ENCODE measurements around the gene SMCO2. TPM values are rescaled to one million over a fixed set of nuclear protein-coding genes. Genes with fewer than 3 reads are reported as not detected.
A peak's percentile ranks its signal among the peaks of the same experiment; 100 is the strongest.

Gene SMCO2
- total and polyA plus RNA-seq, 2 experiments from 2014 or later: not detected

GRCh38 chr12:27508736-27509431, 62.3 kb downstream of the SMCO2 start:
- H3K9me3 ChIP-seq (ENCODE audit: low read depth): no peaks in the 10 kb centered on the region
- H3K27ac ChIP-seq: no peak overlapping the region
- H2AFZ ChIP-seq: no peak overlapping the region
- 74% methylated on average over 5 of the region's 5 CpGs for WGBS (ENCODE audit: low lambda C conversion rate, missing lambda C conversion rate)
- no peaks in the 10 kb centered on the region for H3K79me2 ChIP-seq
- H3K4me1 ChIP-seq (ENCODE audit: insufficient read depth): peaks cover 7% of the 10 kb centered on the region
- no peak overlapping the region for H3K4me2 ChIP-seq
- H3K9me2 ChIP-seq (replicated peaks; ENCODE audit: insufficient read depth): no peaks in the 10 kb centered on the region
- no peaks in the 10 kb centered on the region for H4K20me1 ChIP-seq (ENCODE audit: insufficient read depth, poor library complexity, severe bottlenecking)
- no peak for DNase-seq (ENCODE audit: low spot score)
- H3K27me3 ChIP-seq: no peaks in the 10 kb centered on the region
- TF ChIP-seq EZH2 (IDR thresholded peaks at IDR 0.05; ENCODE audit: borderline replicate concordance) (no peak), CTCF (IDR thresholded peaks at IDR 0.05; ENCODE audit: poor library complexity) (no peak), EZH2phosphoT487 (IDR thresholded peaks at IDR 0.05; ENCODE audit: low read depth, severe bottlenecking, unreplicated experiment) (no peak)
- H3K4me3 ChIP-seq: no peak overlapping the region
- no peaks in the 10 kb centered on the region for H3K36me3 ChIP-seq (replicated peaks; ENCODE audit: insufficient read depth, low read depth)

GRCh38 chr12:27511031-27511722, 64.6 kb downstream of the SMCO2 start:
- Histone ChIP-seq H3K4me1 (ENCODE audit: insufficient read depth) (peaks cover 7% of the 10 kb centered on the region), H2AFZ (no peak overlapping the region), H4K20me1 (ENCODE audit: insufficient read depth, poor library complexity, severe bottlenecking) (no peaks in the 10 kb centered on the region), H3K4me2 (no peak overlapping the region), H3K27ac (peak overlapping the region; percentile 41), H3K4me3 (no peak overlapping the region), H3K9me3 (ENCODE audit: low read depth) (no peaks in the 10 kb centered on the region), H3K9me2 (replicated peaks; ENCODE audit: insufficient read depth) (no peaks in the 10 kb centered on the region), H3K79me2 (no peaks in the 10 kb centered on the region), H3K27me3 (no peaks in the 10 kb centered on the region), H3K36me3 (replicated peaks; ENCODE audit: insufficient read depth, low read depth) (no peaks in the 10 kb centered on the region)
- no peak for TF ChIP-seq CTCF (IDR thresholded peaks at IDR 0.05; ENCODE audit: poor library complexity)
- TF ChIP-seq EZH2 (IDR thresholded peaks at IDR 0.05; ENCODE audit: borderline replicate concordance): no peak
- no peak for TF ChIP-seq EZH2phosphoT487 (IDR thresholded peaks at IDR 0.05; ENCODE audit: low read depth, severe bottlenecking, unreplicated experiment)
- WGBS (ENCODE audit: low lambda C conversion rate, missing lambda C conversion rate): 74% methylated on average over 6 of the region's 6 CpGs
- DNase-seq (ENCODE audit: low spot score): peak; percentile 14

- Histone ChIP-seq H3K79me2 (no peaks in the 10 kb centered on the region), H3K9me2 (replicated peaks; ENCODE audit: insufficient read depth) (no peaks in the 10 kb centered on the region), H3K4me2 (no peak overlapping the region), H3K4me3 (no peak overlapping the region), H2AFZ (no peak overlapping the region), H4K20me1 (ENCODE audit: insufficient read depth, poor library complexity, severe bottlenecking) (no peaks in the 10 kb centered on the region), H3K27ac (peak overlapping the region; percentile 41), H3K36me3 (replicated peaks; ENCODE audit: insufficient read depth, low read depth) (no peaks in the 10 kb centered on the region), H3K9me3 (ENCODE audit: low read depth) (no peaks in the 10 kb centered on the region), H3K27me3 (no peaks in the 10 kb centered on the region), H3K4me1 (ENCODE audit: insufficient read depth) (peaks cover 7% of the 10 kb centered on the region)
- peak; percentile 13 for DNase-seq (ENCODE audit: low spot score)
- TF ChIP-seq EZH2phosphoT487 (IDR thresholded peaks at IDR 0.05; ENCODE audit: low read depth, severe bottlenecking, unreplicated experiment) (no peak), EZH2 (IDR thresholded peaks at IDR 0.05; ENCODE audit: borderline replicate concordance) (no peak), CTCF (IDR thresholded peaks at IDR 0.05; ENCODE audit: poor library complexity) (no peak)
- 72% methylated on average over 3 of the region's 3 CpGs for WGBS (ENCODE audit: low lambda C conversion rate, missing lambda C conversion rate)
These were observed 65.1 kb downstream of the SMCO2 start for GRCh38 chr12:27511723-27512045.
